Osteocyte (in vitro differentiated cells): ENCODE results near the gene CDH13. TPM values are rescaled to one million over a fixed set of nuclear protein-coding genes. Genes with fewer than 3 reads are reported as not detected.

Experiments used
- DNase-seq: peaks from one replicate; pipeline ENCODE4 v3.0.0; 2021; ENCODE audit warnings: mixed read lengths; ENCODE audit not compliant: unreplicated experiment; ENCODE audit errors: extremely low spot score
- H3K27ac Mint-ChIP-seq: one replicate; pipeline ENCODE4 v1.8.0; 2021; ENCODE audit warnings: mild to moderate bottlenecking, mixed read lengths; ENCODE audit not compliant: unreplicated experiment
- H3K27me3 Mint-ChIP-seq: one replicate; pipeline ENCODE4 v1.8.0; 2021; ENCODE audit warnings: mixed read lengths; ENCODE audit not compliant: unreplicated experiment
- H3K36me3 Mint-ChIP-seq: one replicate; pipeline ENCODE4 v1.8.0; 2021; ENCODE audit warnings: mixed read lengths; ENCODE audit not compliant: unreplicated experiment
- H3K4me1 Mint-ChIP-seq: one replicate; pipeline ENCODE4 v1.8.0; 2021; ENCODE audit warnings: mixed read lengths; ENCODE audit not compliant: unreplicated experiment
- H3K4me3 Mint-ChIP-seq: one replicate; pipeline ENCODE4 v1.8.0; 2021; ENCODE audit warnings: mild to moderate bottlenecking, moderate library complexity, mixed read lengths; ENCODE audit not compliant: unreplicated experiment
- H3K9me3 Mint-ChIP-seq: one replicate; pipeline ENCODE4 v1.8.0; 2021; ENCODE audit warnings: mixed read lengths; ENCODE audit not compliant: unreplicated experiment
- total RNA-seq: library from RNA; stranded (reverse); gene quantifications from 2 replicates; pipeline ENCODE4 v1.2.1, GENCODE V29; 2021
- TF ChIP-seq, protein P1 (sequence below): fragments of 200-600 bp; sonication (generic); IDR thresholded peaks from 2 replicates; pipeline ENCODE4 v1.5.0; 2021; ENCODE audit warnings: antibody characterized with exemption, mild to moderate bottlenecking, moderate library complexity

The CDH13 gene
- total RNA-seq, 1 donor from 2014 or later = 27.0 TPM

DNA sequence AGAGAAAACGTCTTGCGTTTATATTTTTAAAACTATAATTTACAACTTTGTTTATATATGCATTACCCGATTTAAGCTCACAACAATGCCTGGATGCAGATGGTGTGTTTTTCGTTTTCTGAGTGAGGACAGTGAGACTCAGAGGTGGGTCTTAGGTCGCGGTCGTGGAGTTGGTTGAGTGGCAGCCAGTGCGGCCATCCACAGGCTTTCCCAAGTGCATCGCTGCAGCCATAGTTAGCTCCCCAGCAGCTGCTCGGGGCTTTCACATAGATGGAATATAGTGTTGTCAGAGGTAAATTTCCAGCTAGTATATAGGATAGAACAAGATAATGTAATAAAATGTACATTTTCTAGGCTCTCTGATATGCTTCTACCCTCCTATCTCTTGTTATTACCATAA lies 417.8 kb downstream of the CDH13 start:
- TF ChIP-seq, protein P1, sequence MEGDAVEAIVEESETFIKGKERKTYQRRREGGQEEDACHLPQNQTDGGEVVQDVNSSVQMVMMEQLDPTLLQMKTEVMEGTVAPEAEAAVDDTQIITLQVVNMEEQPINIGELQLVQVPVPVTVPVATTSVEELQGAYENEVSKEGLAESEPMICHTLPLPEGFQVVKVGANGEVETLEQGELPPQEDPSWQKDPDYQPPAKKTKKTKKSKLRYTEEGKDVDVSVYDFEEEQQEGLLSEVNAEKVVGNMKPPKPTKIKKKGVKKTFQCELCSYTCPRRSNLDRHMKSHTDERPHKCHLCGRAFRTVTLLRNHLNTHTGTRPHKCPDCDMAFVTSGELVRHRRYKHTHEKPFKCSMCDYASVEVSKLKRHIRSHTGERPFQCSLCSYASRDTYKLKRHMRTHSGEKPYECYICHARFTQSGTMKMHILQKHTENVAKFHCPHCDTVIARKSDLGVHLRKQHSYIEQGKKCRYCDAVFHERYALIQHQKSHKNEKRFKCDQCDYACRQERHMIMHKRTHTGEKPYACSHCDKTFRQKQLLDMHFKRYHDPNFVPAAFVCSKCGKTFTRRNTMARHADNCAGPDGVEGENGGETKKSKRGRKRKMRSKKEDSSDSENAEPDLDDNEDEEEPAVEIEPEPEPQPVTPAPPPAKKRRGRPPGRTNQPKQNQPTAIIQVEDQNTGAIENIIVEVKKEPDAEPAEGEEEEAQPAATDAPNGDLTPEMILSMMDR = no peak
- H3K4me3 Mint-ChIP-seq = no peak overlapping the region
- H3K4me1 Mint-ChIP-seq = peaks cover 3% of the 10 kb centered on the region
- no peaks in the 10 kb centered on the region for H3K36me3 Mint-ChIP-seq
- no peak overlapping the region for H3K27ac Mint-ChIP-seq
- no peak for DNase-seq
- no peaks in the 10 kb centered on the region for H3K9me3 Mint-ChIP-seq
- no peaks in the 10 kb centered on the region for H3K27me3 Mint-ChIP-seq

DNA sequence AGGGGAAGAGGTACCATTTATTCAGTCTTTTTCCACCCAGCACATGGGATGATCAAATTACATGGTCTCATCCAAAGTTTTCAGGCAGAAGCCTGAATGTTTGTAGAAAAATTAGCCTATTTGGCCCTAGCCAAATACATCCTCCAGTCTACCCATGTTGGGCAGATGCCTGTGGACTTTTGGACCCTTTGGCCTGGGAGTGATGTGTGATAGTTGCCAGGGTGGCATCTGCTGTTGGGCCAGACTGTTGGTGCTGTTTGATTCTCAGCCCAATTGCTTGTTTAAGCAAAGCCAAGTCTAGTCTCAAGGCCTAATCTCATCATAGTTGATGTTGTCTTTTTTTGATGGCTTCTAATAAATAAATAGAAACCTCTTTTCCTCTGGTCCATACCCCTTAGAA lies 419.0 kb downstream of the CDH13 start:
- H3K27ac Mint-ChIP-seq = no peak overlapping the region
- TF ChIP-seq, protein P1 = no peak
- peaks cover 3% of the 10 kb centered on the region for H3K4me1 Mint-ChIP-seq
- H3K27me3 Mint-ChIP-seq = no peaks in the 10 kb centered on the region
- no peak for DNase-seq
- peaks cover 10% of the 10 kb centered on the region for H3K9me3 Mint-ChIP-seq
- no peak overlapping the region for H3K4me3 Mint-ChIP-seq
- no peaks in the 10 kb centered on the region for H3K36me3 Mint-ChIP-seq

DNA sequence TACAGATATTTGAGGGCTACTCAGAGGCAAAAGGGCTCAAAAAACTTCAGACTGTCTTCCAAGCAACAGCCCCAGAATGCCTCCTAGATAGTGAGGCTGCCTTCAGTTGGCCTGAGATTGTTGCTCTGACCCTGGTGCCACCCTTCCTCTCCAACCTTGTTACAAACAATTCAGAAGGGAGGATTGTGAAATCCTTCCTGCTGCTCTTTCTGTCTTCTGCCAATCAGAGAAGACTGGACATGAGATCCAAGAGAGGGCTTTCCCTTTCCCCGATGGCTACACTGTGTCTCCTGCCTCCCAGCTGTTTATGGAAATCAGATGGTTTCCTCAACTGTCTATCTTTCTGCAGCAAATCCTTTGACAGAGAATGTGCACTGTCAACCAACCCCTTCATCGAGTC lies 419.9 kb downstream of the CDH13 start:
- H3K27ac Mint-ChIP-seq = no peak overlapping the region
- peaks cover 3% of the 10 kb centered on the region for H3K4me1 Mint-ChIP-seq
- H3K9me3 Mint-ChIP-seq = peaks cover 10% of the 10 kb centered on the region
- H3K36me3 Mint-ChIP-seq = no peaks in the 10 kb centered on the region
- TF ChIP-seq, protein P1 = no peak
- H3K27me3 Mint-ChIP-seq = no peaks in the 10 kb centered on the region
- DNase-seq = no peak
- no peak overlapping the region for H3K4me3 Mint-ChIP-seq

DNA sequence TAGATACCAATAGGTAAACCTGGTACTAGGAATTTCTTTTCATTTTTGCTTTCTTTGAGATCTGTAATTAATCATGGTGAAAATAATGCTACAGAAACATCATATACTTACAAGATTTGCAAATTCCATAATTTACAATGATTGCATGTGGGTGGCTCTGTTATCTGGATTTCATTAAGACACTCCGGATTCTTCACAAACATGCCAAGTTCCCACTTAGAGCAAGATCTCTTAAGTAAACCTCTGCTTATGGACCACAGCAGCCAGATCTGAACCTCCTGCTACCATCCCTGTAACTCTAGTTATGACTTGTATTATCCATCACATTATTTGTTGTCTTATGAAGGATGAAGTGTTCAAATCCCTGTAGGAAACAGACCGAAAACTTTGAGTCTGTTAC lies 424.7 kb downstream of the CDH13 start:
- Mint-ChIP-seq H3K4me3 (no peak overlapping the region), H3K9me3 (peaks cover 10% of the 10 kb centered on the region), H3K27ac (no peak overlapping the region), H3K27me3 (no peaks in the 10 kb centered on the region), H3K36me3 (no peaks in the 10 kb centered on the region), H3K4me1 (peaks cover 3% of the 10 kb centered on the region)
- TF ChIP-seq, protein P1 = no peak
- DNase-seq = no peak

DNA sequence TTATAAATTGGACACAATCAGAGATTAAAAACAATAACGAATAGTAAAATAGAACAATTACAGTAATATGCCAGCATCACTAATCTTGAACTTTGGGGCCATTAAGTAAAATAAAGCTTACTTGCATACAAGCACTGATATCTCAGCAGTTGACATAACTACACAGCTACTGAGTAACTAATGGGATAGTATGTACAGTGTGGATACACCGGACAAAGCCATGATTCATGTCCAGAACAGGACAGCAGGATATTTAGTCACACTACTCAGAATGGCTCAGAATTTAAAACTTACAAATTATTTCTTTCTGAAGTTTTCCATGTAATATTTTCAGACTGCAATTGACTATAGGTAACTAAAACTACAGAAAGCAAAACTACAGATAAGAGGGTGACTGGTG lies 427.5 kb downstream of the CDH13 start:
- Mint-ChIP-seq H3K36me3 (no peaks in the 10 kb centered on the region), H3K27ac (no peak overlapping the region), H3K4me3 (no peak overlapping the region), H3K9me3 (peaks cover 10% of the 10 kb centered on the region), H3K4me1 (no peaks in the 10 kb centered on the region), H3K27me3 (no peaks in the 10 kb centered on the region)
- TF ChIP-seq, protein P1 = no peak
- DNase-seq = no peak
